Mononuclear cell (primary cell): Measurements from ENCODE around the gene COL3A1. TPM values are rescaled to one million over a fixed set of nuclear protein-coding genes. Genes with fewer than 3 reads are reported as not detected.

Experiments
- total RNA-seq: library from RNA; depleted of rRNA; stranded (reverse); fragments of >200 nt; gene quantifications from one replicate; pipeline ENCODE4 v1.2.3, GENCODE V29; 2012

COL3A1 gene
- total RNA-seq, 1 donor = 0.42 TPM

Other genes starting within 250 kb of the COL3A1 start
- gene COL5A2, start 205.4 kb downstream of the COL3A1 start, total RNA-seq = 0.94 TPM